ENCODE data around the gene TRIM41. TPM values are rescaled to one million over a fixed set of nuclear protein-coding genes. Genes with fewer than 3 reads are reported as not detected.

TRIM41 gene
- total RNA-seq, 1 donor = 9.9 TPM

GRCh38 chr5:181230551-181230950, 7.5 kb downstream of the TRIM41 start:
- no peak for DNase-seq (ENCODE audit: low read depth)
- TF ChIP-seq CTCF (IDR thresholded peaks at IDR 0.05; ENCODE audit: insufficient read depth, low read depth, low read length) = no peak
- H3K4me3 ChIP-seq (ENCODE audit: low read depth, low read length) = no peak overlapping the region

DNA sequence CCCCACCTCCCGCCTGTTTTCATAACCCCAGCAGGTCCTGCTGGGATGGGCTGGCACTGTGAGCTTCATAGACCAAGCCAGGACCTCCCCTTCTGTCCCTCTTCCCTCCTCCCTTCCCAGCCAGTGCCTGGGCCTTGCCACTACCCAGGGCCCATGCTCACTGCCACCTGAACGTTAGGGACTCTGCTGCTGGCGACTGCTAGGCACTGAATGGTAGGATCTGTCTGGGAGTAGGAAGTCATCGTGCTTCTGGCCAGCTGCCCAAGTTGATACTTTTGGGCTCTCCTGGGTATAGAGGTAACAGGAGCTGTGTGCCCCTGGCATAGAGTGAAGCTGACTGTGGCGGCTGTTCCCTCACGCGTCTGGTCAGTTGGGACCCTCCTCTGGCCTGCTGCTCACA, 8.4 kb downstream of the TRIM41 start:
- no peak for DNase-seq (ENCODE audit: low read depth)
- no peak for TF ChIP-seq CTCF (IDR thresholded peaks at IDR 0.05; ENCODE audit: insufficient read depth, low read depth, low read length)
- H3K4me3 ChIP-seq (ENCODE audit: low read depth, low read length) = no peak overlapping the region

DNA sequence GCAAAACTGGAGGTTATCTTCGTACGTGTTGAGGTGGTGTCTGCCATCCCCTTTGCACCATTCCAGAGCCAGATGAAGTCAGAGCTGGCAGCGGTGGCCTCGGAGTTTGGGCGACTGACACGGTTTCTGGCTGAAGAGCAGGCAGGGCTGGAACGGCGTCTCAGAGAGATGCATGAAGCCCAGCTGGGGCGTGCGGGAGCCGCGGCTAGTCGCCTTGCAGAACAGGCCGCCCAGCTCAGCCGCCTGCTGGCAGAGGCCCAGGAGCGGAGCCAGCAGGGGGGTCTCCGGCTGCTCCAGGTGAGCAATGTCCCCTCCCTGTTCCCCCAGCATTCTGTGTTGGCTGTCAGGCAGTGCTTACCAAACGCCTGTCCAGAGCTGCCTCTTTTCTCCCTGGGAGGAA, 9.5 kb downstream of the TRIM41 start:
- no peak for TF ChIP-seq CTCF (IDR thresholded peaks at IDR 0.05; ENCODE audit: insufficient read depth, low read depth, low read length)
- no peak overlapping the region for H3K4me3 ChIP-seq (ENCODE audit: low read depth, low read length)
- no peak for DNase-seq (ENCODE audit: low read depth)

- H3K4me3 ChIP-seq (ENCODE audit: low read depth, low read length) = no peak overlapping the region
- no peak for DNase-seq (ENCODE audit: low read depth)
- TF ChIP-seq CTCF (IDR thresholded peaks at IDR 0.05; ENCODE audit: insufficient read depth, low read depth, low read length) = no peak
These were observed 10.2 kb downstream of the TRIM41 start for GRCh38 chr5:181233088-181233800.

DNA sequence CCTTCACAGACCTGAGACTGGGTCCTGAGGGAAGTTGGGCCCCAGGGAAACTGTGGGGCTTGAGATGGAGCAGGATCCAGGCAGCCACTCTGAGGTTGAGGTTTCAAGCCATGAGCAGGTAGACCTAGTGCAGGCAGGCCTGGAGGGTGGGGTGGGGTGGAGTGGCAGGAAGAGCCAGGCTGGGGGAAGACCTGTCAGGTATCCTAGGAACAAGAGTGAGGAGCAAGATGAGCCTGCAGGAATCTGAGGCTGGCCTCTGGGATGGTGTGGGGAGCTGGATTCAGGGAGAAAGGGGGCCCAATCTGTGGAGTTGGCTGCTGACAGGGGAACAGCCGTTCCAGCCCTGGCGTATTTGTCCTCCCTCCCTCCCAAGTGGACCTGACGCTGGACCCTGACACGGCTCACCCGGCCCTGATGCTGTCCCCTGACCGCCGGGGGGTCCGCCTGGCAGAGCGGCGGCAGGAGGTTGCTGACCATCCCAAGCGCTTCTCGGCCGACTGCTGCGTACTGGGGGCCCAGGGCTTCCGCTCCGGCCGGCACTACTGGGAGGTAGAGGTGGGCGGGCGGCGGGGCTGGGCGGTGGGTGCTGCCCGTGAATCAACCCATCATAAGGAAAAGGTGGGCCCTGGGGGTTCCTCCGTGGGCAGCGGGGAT, 10.8 kb downstream of the TRIM41 start:
- no peak for DNase-seq (ENCODE audit: low read depth)
- no peak overlapping the region for H3K4me3 ChIP-seq (ENCODE audit: low read depth, low read length)
- TF ChIP-seq CTCF (IDR thresholded peaks at IDR 0.05; ENCODE audit: insufficient read depth, low read depth, low read length) = no peak

GRCh38 chr5:181234455-181235306, 11.6 kb downstream of the TRIM41 start:
- DNase-seq (ENCODE audit: low read depth) = no peak
- no peak for TF ChIP-seq CTCF (IDR thresholded peaks at IDR 0.05; ENCODE audit: insufficient read depth, low read depth, low read length)
- no peak overlapping the region for H3K4me3 ChIP-seq (ENCODE audit: low read depth, low read length)
